ENCODE results near the gene FSTL4.

Gene FSTL4

DNA sequence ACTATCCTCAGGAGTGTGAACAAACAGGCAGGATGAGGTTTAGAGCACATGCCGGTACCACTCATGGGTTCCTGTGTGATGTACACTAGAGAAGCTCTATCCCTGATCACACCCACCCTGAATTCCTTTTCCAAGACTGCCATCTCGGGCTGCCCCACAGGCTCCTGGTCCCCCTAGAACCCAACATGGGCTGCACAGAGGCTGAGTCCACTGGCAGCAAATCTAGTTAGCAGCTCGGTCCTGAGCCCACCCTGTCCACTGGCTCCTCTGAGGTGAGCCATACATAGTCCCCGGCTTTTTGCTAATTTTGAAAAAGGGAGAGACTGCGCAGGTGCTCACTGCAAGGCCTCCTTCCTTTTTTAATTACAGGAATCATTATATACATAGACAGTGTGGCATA lies 227.0 kb downstream of the FSTL4 start:
- DNase-seq (ENCODE audit: low spot score), result no peak

GRCh38 chr5:133384903-133385302 lies 227.4 kb downstream of the FSTL4 start:
- no peak for DNase-seq (ENCODE audit: low spot score)

- no peak for DNase-seq (ENCODE audit: low spot score)
Observed at GRCh38 chr5:133384120-133384855, 228.1 kb downstream of the FSTL4 start.

- DNase-seq (ENCODE audit: low spot score), result no peak
Observed at GRCh38 chr5:133383580-133383939, 228.8 kb downstream of the FSTL4 start.

DNA sequence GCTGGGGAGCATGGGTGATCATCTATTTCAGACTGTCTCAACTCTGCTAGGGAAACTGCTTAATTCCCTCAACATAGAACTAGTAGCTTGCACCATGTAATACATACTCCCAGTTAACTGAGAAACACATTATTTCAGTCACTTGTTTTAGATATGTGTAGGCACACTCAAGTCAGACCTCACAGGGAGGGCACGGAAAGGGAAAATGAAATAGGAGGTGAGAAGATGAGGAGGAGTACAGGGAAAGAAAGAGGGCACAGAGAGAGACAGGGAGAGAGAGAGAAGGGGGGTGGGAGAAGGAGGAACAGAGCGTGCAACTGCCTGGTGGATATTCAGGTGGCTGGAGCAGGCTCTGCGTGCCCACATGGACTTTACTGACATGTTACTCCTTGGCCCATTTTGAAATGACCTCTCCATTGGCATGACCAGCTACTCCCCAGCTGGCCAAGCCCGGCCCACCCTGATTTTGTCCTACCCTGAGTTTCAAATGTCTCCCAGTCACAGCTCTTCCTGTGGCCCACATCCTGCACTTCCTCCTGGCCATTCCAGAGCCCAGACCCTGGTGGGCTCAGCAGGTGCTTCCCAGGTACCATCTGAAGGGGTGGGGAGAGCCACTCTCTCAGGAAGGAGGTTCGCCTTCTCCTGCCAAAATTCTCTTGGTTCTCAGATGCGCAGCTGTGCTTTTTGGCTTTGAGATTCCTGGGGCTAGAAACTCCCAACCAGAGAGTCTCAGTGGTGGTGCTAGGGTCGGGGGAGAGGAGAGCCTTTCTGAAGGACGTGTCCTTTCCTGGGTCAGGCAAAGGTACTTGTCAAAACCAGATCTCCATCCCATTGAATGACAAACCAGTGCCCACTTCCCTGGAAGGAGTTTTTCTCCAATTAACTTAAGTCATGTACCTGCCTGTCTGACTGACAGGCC lies 229.4 kb downstream of the FSTL4 start:
- no peak for DNase-seq (ENCODE audit: low spot score)

DNA sequence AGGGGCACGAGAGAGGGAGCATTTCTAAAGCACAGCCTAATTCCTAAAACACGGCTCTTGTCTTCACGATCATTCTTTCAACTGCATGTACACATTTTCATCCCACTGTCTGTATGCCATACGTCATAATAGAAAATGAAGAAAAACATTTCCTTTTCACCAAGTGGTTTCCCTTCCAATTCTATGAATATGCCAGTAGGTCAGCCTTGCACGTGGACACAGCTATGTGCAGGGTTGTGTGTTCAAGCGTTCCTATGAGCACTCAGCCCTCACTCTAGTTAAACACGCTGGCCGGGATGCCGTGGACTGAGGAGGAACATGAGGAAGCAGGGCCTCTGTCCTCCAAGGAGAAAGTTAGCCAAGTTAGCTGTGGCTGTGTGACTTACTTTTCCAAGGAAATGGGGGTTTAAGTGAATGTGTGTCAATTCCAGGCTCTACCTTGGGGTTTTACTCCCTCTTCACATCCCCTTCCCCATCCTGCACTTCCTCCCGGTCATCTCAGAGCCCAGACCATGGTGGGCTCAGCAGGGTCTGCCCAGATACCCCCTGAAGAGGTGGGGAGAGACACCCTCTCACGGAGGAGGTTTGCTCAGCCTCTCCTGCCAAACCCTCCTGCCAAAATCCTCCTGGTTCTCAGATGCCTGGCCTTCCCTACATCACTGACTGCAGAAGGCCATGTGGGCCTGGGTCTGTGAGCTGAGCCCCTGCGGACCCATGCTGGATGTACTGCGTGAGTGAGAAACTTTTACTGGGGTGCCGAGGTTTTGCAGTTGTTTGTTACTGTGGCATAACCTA lies 230.6 kb downstream of the FSTL4 start:
- DNase-seq (ENCODE audit: low spot score), result no peak

DNA sequence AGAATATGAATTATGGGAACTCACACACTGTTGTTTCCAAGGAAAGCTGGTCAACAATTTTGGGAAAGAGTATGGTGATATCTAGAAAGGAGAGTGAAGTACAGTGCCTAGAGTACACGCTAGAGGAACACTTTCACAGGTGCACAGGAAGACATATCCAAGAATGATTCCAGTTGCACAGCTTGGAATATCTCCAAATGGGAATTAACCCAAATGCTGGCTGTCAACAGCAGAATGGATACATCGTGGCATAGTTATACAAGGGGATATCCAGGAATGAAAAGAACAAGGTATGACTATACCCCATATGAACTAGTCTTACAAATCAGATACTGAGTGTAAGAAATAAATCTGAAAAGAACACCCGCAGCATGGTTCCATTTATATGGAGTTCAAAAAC lies 231.3 kb downstream of the FSTL4 start:
- no peak for DNase-seq (ENCODE audit: low spot score)

GRCh38 chr5:133377736-133378135 lies 234.6 kb downstream of the FSTL4 start:
- DNase-seq (ENCODE audit: low spot score), result no peak

DNA sequence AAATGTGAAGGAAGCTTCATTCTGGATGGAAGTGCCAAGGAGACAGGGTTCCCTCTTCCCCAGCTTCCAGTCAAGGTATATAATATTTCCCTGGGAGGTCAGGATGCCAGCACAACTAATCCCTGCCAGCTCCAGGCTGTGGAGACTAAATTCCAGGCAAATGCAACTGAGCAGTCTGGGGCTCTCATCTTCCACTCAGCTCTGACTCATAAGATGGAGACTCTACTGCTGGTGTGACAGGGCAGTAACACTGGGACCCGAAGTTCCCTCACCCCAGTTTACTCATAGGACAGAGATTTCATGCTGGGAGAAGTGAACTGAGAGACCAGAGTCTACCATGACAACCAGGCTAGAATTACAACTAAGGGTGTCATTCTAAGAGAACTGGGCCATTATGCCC lies 235.4 kb downstream of the FSTL4 start:
- no peak for DNase-seq (ENCODE audit: low spot score)

- DNase-seq (ENCODE audit: low spot score), result no peak
Observed at GRCh38 chr5:133373121-133373870, 239.0 kb downstream of the FSTL4 start.

- DNase-seq (ENCODE audit: low spot score), result no peak
Observed at GRCh38 chr5:133372293-133372937, 239.9 kb downstream of the FSTL4 start.

- no peak for DNase-seq (ENCODE audit: low spot score)
Observed at GRCh38 chr5:133371371-133372155, 240.8 kb downstream of the FSTL4 start.

DNA sequence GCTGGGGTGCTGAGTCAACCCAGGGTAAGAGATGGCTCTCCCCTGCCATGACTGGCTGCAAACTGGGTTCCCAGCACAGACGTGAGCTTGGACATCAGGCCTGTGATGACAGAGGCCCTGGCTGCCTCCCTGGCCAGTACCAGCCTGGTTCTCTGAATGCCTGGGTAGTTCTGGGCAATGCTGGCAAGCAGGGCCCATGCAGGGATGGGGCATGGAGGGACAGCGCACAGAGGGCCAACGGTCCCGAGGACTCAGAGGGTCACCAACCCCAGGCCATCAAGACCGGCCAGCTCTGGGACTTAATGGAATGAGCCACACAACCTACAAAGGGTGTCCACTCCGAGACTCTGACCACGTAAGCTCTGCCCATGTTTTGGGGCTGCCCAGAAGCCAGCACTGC lies 241.4 kb downstream of the FSTL4 start:
- DNase-seq (ENCODE audit: low spot score), result no peak

GRCh38 chr5:133370036-133370831 lies 242.1 kb downstream of the FSTL4 start:
- no peak for DNase-seq (ENCODE audit: low spot score)

- DNase-seq (ENCODE audit: low spot score), result no peak
Observed at GRCh38 chr5:133368916-133369783, 243.2 kb downstream of the FSTL4 start.

DNA sequence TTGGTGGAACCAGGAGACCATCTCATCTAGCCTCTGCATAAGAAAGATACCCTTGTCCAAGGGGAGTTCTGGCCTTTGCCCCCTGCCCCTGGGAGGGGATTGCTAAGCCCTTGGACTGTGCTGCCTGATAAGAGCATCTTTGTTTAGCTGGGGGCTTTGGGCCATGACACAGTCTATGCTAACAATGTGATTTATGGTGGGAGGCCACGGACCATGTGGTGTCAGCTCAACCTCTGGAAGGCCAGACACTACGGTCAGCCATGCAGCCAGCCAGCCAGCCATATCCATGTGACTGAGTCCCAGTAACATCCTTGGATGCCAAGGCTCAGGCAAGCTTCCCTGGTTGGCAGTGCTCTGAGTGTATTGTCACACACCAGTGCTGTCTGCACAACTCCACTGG lies 244.4 kb downstream of the FSTL4 start:
- DNase-seq (ENCODE audit: low spot score), result no peak

GRCh38 chr5:133367071-133367786 lies 245.1 kb downstream of the FSTL4 start:
- DNase-seq (ENCODE audit: low spot score), result no peak

DNA sequence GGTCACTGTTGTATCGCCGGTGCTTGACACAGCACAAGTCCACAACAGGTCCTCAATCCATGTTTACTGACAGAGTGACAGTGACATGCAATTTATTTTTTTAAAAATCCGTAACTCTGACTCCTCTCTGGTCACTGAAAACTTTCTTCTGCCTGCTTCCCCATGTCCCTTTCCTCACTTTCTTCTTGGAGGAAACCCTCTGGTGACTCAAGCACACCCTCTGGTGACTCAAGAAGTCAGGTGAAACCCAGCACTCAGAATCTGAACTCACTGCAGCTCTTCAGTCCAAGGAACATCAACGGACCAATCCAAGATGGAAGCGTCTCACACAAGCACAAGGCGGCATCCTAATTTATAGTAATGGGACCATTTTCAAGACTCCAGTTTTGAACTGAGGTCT lies 245.9 kb downstream of the FSTL4 start:
- DNase-seq (ENCODE audit: low spot score), result no peak

Data from hematopoietic multipotent progenitor cell treated with erythropoietin and hydrocortisone succinate and interleukin-3 and kit ligand, for 15 days (in vitro differentiated cells).